Karpas-422 (cell line): ENCODE measurements around the gene TMSB4Y. TPM values are rescaled to one million over a fixed set of nuclear protein-coding genes. Genes with fewer than 3 reads are reported as not detected.

Source experiments
- DNase-seq: peaks from one replicate; pipeline ENCODE4 v3.0.0-alpha.2; 2015
- H2AFZ ChIP-seq: fragments of 200-600 bp; sonication (generic); 2 replicates; pipeline ENCODE4 v1.6.1; 2014; ENCODE audit warnings: antibody characterized with exemption, low read length, mixed read lengths
- H3K27ac ChIP-seq: fragments of 200-600 bp; sonication (generic); 2 replicates; pipeline ENCODE4 v1.5.1; 2014; ENCODE audit warnings: mild to moderate bottlenecking, low read length, moderate library complexity
- H3K27me3 ChIP-seq: fragments of 200-600 bp; sonication (generic); 2 replicates; pipeline ENCODE4 v1.6.1; 2014; ENCODE audit warnings: low read length, mixed read lengths
- H3K36me3 ChIP-seq: fragments of 200-600 bp; sonication (generic); 2 replicates; pipeline ENCODE4 v1.6.1; 2014; ENCODE audit warnings: low read length, mixed read lengths; ENCODE audit not compliant: insufficient read depth
- H3K4me1 ChIP-seq: fragments of 200-600 bp; sonication (generic); 2 replicates; pipeline ENCODE4 v1.6.1; 2014; ENCODE audit warnings: mild to moderate bottlenecking, low read length, mixed read lengths
- H3K4me2 ChIP-seq: fragments of 200-600 bp; sonication (generic); 2 replicates; pipeline ENCODE4 v1.6.1; 2014; ENCODE audit warnings: low read length, low read depth, mild to moderate bottlenecking; ENCODE audit not compliant: poor library complexity, severe bottlenecking
- H3K4me3 ChIP-seq: fragments of 200-600 bp; sonication (generic); 2 replicates; pipeline ENCODE4 v1.5.1; 2014; ENCODE audit warnings: mild to moderate bottlenecking, antibody characterized with exemption, low read length, mixed read lengths
- H3K79me2 ChIP-seq: fragments of 200-600 bp; sonication (generic); 2 replicates; pipeline ENCODE4 v1.6.1; 2014; ENCODE audit warnings: mild to moderate bottlenecking, low read length, mixed read lengths
- H3K9ac ChIP-seq: fragments of 200-600 bp; sonication (generic); 2 replicates; pipeline ENCODE4 v1.6.0; 2014; ENCODE audit warnings: low read length
- H3K9me2 ChIP-seq: fragments of 200-600 bp; sonication (generic), shearing (Covaris generic); replicated peaks from 2 replicates; pipeline ENCODE4 v1.6.0; 2014; ENCODE audit warnings: mild to moderate bottlenecking, low read length, moderate library complexity; ENCODE audit not compliant: insufficient read depth
- H3K9me3 ChIP-seq: fragments of 300-700, 200-600 bp; sonication (generic); 2 replicates; pipeline ENCODE4 v1.6.1; 2014; ENCODE audit warnings: low read length, mixed read lengths
- H4K20me1 ChIP-seq: fragments of 200-600 bp; sonication (generic); 2 replicates; pipeline ENCODE4 v1.6.1; 2014; ENCODE audit warnings: mild to moderate bottlenecking, antibody characterized with exemption, low read length, low read depth; ENCODE audit not compliant: insufficient read depth
- total RNA-seq: library from RNA; depleted of rRNA; stranded (reverse); fragments of >200 nt; shearing (Covaris generic); gene quantifications from 2 replicates; pipeline ENCODE4 v1.2.3, GENCODE V29; 2014; ENCODE audit warnings: low replicate concordance; rRNA removed

The TMSB4Y gene
- not detected in 2 replicates for total RNA-seq

DNA sequence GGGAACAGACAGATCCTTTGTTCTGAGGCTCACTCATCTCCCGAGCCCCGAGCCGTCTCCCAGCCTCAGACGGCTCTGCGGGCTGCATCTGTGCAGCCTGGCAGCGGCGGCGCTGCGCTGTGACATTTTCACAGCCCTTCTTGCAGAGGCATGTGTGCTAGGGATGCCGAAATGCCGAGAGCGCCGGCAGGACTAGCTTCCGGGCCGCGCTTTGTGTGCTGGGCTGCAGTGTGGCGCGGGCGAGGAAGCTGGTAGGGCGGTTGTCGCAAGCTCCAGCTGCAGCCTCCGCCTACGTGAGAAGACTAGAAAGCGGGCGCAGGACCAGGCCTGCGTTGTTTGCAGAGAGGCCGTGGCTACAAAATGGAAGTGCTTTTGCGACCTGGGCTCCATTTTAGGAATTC is at the start of gene TMSB4Y:
Gene TMSB4Y (plus strand): TSS at position 332 of the 401 bp plus-strand sequence.
- H3K27ac ChIP-seq: no peak within 1 kb of the TSS
- no peak within 1 kb of the TSS for H2AFZ ChIP-seq
- no peak within 1 kb of the TSS for H3K4me2 ChIP-seq
- H3K27me3 ChIP-seq: no peaks in the 10 kb centered on the region
- H3K9me2 ChIP-seq: no peaks in the 10 kb centered on the region
- no peaks in the 10 kb centered on the region for H3K79me2 ChIP-seq
- DNase-seq: no peak
- H3K4me3 ChIP-seq: no peak within 1 kb of the TSS
- no peaks in the 10 kb centered on the region for H3K4me1 ChIP-seq
- no peaks in the 10 kb centered on the region for H3K9me3 ChIP-seq
- H3K9ac ChIP-seq: no peak within 1 kb of the TSS
- no peaks in the 10 kb centered on the region for H4K20me1 ChIP-seq
- H3K36me3 ChIP-seq: no peaks in the 10 kb centered on the region

DNA sequence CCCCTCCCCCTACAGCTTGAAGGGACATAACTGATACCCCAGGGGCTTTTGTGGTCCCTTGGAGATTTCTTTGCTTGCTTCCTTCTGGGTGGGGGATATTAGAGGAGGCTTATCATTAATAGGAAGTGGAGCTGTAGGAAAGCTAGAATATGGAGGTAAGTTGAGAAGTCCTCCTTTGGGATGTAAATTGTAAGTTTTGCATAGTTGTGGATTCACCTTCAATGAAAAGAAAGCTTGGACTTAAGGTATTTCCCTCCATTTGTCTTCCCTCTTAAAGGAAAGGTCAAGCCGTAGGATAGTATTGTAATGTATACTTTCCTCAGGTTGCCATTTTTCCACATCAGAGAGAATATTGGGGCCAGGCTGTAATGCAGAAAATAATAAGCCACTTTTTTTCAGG is 39.5 kb upstream of the TMSB4Y start:
- Histone ChIP-seq H3K79me2 (no peaks in the 10 kb centered on the region), H4K20me1 (no peaks in the 10 kb centered on the region), H3K36me3 (no peaks in the 10 kb centered on the region), H3K27me3 (no peaks in the 10 kb centered on the region), H3K4me1 (no peaks in the 10 kb centered on the region), H3K4me3 (no peak overlapping the region), H3K4me2 (no peak overlapping the region), H3K9me3 (no peaks in the 10 kb centered on the region), H2AFZ (no peak overlapping the region), H3K9me2 (no peaks in the 10 kb centered on the region), H3K27ac (no peak overlapping the region), H3K9ac (no peak overlapping the region)
- DNase-seq: no peak

DNA sequence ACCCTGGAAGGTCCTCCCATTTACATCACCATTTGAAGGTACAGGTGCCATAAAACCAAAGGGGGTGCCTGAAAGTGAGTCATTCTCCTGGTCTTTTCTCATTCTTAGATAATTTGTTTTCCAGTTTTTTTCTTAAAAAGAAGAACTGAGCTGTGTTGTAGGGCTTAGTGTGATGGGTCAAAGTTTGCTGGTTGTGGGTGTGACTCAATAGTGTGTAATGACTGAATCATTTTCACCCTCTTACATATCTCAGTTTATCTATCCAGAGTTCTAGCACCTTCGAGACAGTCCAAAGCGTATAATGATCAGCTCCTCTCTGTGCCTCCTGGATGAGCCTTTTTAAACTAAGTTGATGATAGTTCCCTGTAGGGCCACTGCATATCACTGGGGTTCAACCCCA is 32.6 kb upstream of the TMSB4Y start:
- H3K27ac ChIP-seq: no peak overlapping the region
- H4K20me1 ChIP-seq: no peaks in the 10 kb centered on the region
- no peaks in the 10 kb centered on the region for H3K79me2 ChIP-seq
- DNase-seq: no peak
- no peak overlapping the region for H3K9ac ChIP-seq
- no peaks in the 10 kb centered on the region for H3K27me3 ChIP-seq
- no peaks in the 10 kb centered on the region for H3K9me3 ChIP-seq
- no peak overlapping the region for H3K4me2 ChIP-seq
- no peaks in the 10 kb centered on the region for H3K9me2 ChIP-seq
- no peak overlapping the region for H3K4me3 ChIP-seq
- no peak overlapping the region for H2AFZ ChIP-seq
- no peaks in the 10 kb centered on the region for H3K4me1 ChIP-seq
- H3K36me3 ChIP-seq: no peaks in the 10 kb centered on the region

DNA sequence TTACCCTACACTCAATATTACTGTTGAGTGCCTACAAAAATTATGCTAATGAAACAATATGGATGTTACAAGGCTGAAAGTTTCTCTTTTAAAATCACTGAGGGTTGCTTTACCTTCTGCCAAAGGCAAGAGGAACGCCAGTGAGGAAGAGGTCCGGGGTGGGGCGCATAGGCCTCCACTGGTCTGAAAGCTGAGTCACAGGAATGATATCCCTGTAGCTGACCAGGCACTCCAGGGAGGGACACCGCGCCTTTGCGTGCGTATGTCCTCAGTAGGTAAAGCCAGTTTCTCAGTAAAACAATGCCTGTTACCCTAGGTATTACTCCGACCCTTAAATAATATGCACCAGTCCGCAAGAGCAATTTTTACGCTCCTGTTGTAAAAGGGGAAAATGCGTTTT is 1.4 kb upstream of the TMSB4Y start:
- H3K27me3 ChIP-seq: no peaks in the 10 kb centered on the region
- no peak overlapping the region for H3K4me3 ChIP-seq
- H3K27ac ChIP-seq: no peak overlapping the region
- no peaks in the 10 kb centered on the region for H3K9me2 ChIP-seq
- no peaks in the 10 kb centered on the region for H3K9me3 ChIP-seq
- no peaks in the 10 kb centered on the region for H4K20me1 ChIP-seq
- H3K79me2 ChIP-seq: no peaks in the 10 kb centered on the region
- no peaks in the 10 kb centered on the region for H3K36me3 ChIP-seq
- no peak overlapping the region for H3K9ac ChIP-seq
- no peak overlapping the region for H2AFZ ChIP-seq
- H3K4me1 ChIP-seq: no peaks in the 10 kb centered on the region
- no peak overlapping the region for H3K4me2 ChIP-seq
- no peak for DNase-seq

DNA sequence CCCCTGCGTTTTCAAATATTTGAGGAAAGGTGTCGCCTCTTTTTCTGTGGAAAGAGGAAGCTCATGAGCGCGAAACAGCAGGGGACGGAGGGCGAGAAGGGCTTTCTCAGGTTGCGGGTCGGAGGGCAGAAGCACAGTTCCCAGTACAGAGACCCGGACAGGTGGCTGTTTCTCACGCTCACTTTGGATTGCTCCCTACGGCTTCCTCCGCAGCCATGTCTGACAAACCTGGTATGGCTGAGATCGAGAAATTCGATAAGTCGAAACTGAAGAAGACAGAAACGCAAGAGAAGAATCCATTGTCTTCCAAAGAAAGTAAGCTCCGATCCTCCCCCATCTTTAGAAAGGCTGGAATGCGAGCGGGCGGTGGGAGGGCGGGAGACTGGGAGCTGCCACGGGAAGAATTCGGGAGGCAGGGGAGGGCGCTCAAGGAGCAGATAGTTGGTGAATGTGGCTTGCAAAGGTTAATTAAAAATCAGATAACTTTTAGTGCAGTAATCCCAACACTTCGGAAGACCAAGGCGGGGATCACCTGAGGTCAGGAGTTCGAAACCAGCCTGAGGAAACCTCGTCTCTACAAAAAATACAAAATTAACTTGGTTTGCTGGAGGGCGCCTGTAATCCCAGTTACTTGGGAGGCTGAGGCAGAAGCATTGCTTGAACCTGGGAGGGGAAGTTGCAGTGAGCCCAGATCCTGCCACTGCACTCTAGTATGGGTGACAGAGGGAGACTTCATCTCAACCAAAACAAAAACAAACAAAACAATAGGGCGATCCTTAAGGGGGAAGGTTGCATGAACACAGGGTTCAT is 627 bp downstream of the TMSB4Y start:
- DNase-seq: no peak
- H3K4me2 ChIP-seq: no peak overlapping the region

DNA sequence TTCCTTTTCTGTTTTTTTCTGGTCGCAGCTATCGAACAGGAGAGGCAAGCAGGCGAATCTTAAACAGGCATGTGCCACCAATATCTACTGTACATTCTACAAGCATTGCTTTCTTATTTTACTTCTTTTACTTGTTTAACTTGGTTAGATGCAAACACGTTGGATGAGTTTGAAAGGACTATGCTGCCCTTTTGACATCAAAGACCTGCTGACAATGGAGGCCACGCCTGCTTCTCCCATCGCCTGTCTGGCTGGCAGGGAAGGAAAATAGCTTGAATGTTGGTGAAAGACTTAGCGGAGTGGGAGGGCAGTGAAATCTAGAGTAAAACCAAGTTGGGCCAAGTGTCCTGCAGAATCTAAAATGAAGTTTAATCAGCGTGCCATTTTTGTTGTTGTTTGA is 1.5 kb downstream of the TMSB4Y start:
- H2AFZ ChIP-seq: no peak overlapping the region
- no peak overlapping the region for H3K4me3 ChIP-seq
- H3K9me2 ChIP-seq: no peaks in the 10 kb centered on the region
- H3K9ac ChIP-seq: no peak overlapping the region
- no peaks in the 10 kb centered on the region for H3K9me3 ChIP-seq
- H3K4me1 ChIP-seq: no peaks in the 10 kb centered on the region
- H3K27me3 ChIP-seq: no peaks in the 10 kb centered on the region
- H4K20me1 ChIP-seq: no peaks in the 10 kb centered on the region
- H3K36me3 ChIP-seq: no peaks in the 10 kb centered on the region
- H3K79me2 ChIP-seq: no peaks in the 10 kb centered on the region
- no peak overlapping the region for H3K4me2 ChIP-seq
- no peak for DNase-seq
- no peak overlapping the region for H3K27ac ChIP-seq

More for the DNA sequence above, 627 bp downstream of the TMSB4Y start:
- Histone ChIP-seq H3K27ac (no peak overlapping the region), H3K4me3 (no peak overlapping the region), H3K4me1 (no peaks in the 10 kb centered on the region), H3K9me3 (no peaks in the 10 kb centered on the region), H3K9ac (no peak overlapping the region), H3K36me3 (no peaks in the 10 kb centered on the region), H2AFZ (no peak overlapping the region), H3K79me2 (no peaks in the 10 kb centered on the region), H3K9me2 (no peaks in the 10 kb centered on the region), H4K20me1 (no peaks in the 10 kb centered on the region), H3K27me3 (no peaks in the 10 kb centered on the region)

DNA sequence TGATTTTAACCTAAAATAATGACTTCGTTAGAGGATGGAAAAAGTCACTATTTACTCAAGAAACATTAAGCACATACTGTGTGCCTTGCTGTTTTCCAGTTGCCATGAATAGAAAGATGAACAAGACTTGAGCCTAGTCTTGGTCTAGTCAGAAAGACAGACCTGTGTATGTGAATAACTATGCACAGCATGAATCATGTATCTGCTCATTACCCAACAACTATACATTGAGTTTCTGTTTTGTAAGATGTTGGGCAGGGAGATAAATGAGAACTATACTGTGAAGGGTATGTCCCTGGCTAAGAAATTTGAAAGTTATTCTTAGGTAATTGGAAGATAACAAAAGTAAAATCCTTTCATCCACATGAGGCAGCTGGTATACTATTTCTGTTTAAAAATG is 4.3 kb downstream of the TMSB4Y start:
- Histone ChIP-seq H3K9ac (no peak overlapping the region), H3K36me3 (no peaks in the 10 kb centered on the region), H3K4me2 (no peak overlapping the region), H3K4me3 (no peak overlapping the region), H2AFZ (no peak overlapping the region), H3K27ac (no peak overlapping the region), H3K27me3 (no peaks in the 10 kb centered on the region), H3K4me1 (no peaks in the 10 kb centered on the region), H3K9me2 (no peaks in the 10 kb centered on the region), H3K79me2 (no peaks in the 10 kb centered on the region), H4K20me1 (no peaks in the 10 kb centered on the region), H3K9me3 (no peaks in the 10 kb centered on the region)
- DNase-seq: no peak

DNA sequence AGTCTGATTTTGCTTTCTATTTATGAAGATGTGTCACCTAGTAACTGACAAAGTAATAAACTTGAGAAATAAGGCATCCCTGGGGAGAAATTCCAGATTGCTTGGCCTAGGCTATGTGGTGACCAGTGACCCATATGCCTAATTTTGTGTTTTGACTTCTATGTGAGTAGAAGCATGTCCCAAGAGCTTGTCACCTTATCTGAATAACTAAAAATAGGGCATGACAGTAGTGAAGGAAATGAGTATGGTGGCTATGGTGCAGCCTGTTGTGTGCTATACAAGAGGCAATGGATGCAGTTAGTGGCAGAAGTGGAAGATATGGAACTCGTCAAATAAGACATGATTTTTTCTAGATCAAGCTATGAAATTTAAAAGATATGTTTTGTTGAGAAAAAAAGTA is 15.3 kb downstream of the TMSB4Y start:
- Histone ChIP-seq H3K9me3 (no peaks in the 10 kb centered on the region), H3K27me3 (no peaks in the 10 kb centered on the region), H2AFZ (no peak overlapping the region), H3K4me2 (no peak overlapping the region), H4K20me1 (no peaks in the 10 kb centered on the region), H3K79me2 (no peaks in the 10 kb centered on the region), H3K9ac (no peak overlapping the region), H3K4me1 (no peaks in the 10 kb centered on the region), H3K9me2 (no peaks in the 10 kb centered on the region), H3K27ac (no peak overlapping the region), H3K4me3 (no peak overlapping the region), H3K36me3 (no peaks in the 10 kb centered on the region)
- no peak for DNase-seq
